Stimulated activated naive CD4-positive, alpha-beta T cell (primary cell): ENCODE measurements around the gene THTPA.

Source experiments
- DNase-seq, 6 experiments: peaks; one replicate each; lab custom pipeline; 2025; lab: John Stamatoyannopoulos, UW

THTPA gene

GRCh38 chr14:23567186-23568020 lies 11.3 kb downstream of the THTPA start, which contains the start of gene AP1G2:
Gene AP1G2, minus strand, starts transcription at chr14:23567791. Its CDS starts 477 bp downstream, at chr14:23567314.
- DNase-seq = peak; percentile 77 to 94 (median 85)

- no peak for DNase-seq
Observed at GRCh38 chr14:23568021-23568599, 12.0 kb downstream of the THTPA start.

- DNase-seq = no peak
Observed at GRCh38 chr14:23568600-23569331, 12.7 kb downstream of the THTPA start.

GRCh38 chr14:23569443-23570151 lies 13.5 kb downstream of the THTPA start:
- no peak for DNase-seq

- DNase-seq = no peak
Observed at GRCh38 chr14:23570806-23571483, 14.9 kb downstream of the THTPA start.

- DNase-seq = no peak
Observed at GRCh38 chr14:23571701-23572523, 15.8 kb downstream of the THTPA start.

- DNase-seq = no peak
Observed at GRCh38 chr14:23572524-23572828, 16.4 kb downstream of the THTPA start.

GRCh38 chr14:23572836-23573235 lies 16.8 kb downstream of the THTPA start:
- DNase-seq = no peak

GRCh38 chr14:23573384-23574015 lies 17.4 kb downstream of the THTPA start:
- DNase-seq = no peak

- DNase-seq = peak in 1 of 6 experiments; percentile 40
Observed at GRCh38 chr14:23577004-23577681, 21.1 kb downstream of the THTPA start.

- DNase-seq = no peak
Observed at GRCh38 chr14:23577710-23578392, 21.8 kb downstream of the THTPA start.

- no peak for DNase-seq
Observed at GRCh38 chr14:23578560-23579310, 22.7 kb downstream of the THTPA start, which contains the start of gene JPH4. Gene JPH4, minus strand, starts transcription at chr14:23578790. Its CDS starts 1,337 bp downstream, at chr14:23577453.

- no peak for DNase-seq
Observed at GRCh38 chr14:23579311-23579630, 23.2 kb downstream of the THTPA start.

- no peak for DNase-seq
Observed at GRCh38 chr14:23579739-23580138, 23.7 kb downstream of the THTPA start.

GRCh38 chr14:23580152-23580926 lies 24.3 kb downstream of the THTPA start:
- no peak for DNase-seq

- no peak for DNase-seq
Observed at GRCh38 chr14:23580948-23581281, 24.8 kb downstream of the THTPA start.

GRCh38 chr14:23582906-23583760 lies 27.1 kb downstream of the THTPA start:
- DNase-seq = no peak
